Activated T-cell treated with anti-CD3 and anti-CD28 coated beads, Interleukin-2, amount 50 U/mL, for 4 hours (primary cell): ENCODE measurements around the gene ZNF654. TPM values are rescaled to one million over a fixed set of nuclear protein-coding genes. Genes with fewer than 3 reads are reported as not detected.

Source experiments
- ATAC-seq, 2 donors: fragments of 200-7000 bp; cut with Tn5 transposase; one replicate each; pipeline ENCODE4 v1.10.0; 2021
- DNase-seq: peaks from one replicate; pipeline ENCODE4 v3.0.0-alpha.2; 2020
- H3K27me3 Mint-ChIP-seq: one replicate; pipeline ENCODE4 v1.8.0; 2021; ENCODE audit warnings: low read depth, mixed read lengths
- H3K36me3 Mint-ChIP-seq: one replicate; pipeline ENCODE4 v1.8.0; 2022; ENCODE audit warnings: mixed read lengths; ENCODE audit not compliant: insufficient read depth
- H3K4me1 Mint-ChIP-seq: one replicate; pipeline ENCODE4 v1.8.0; 2021; ENCODE audit warnings: low read depth, mixed read lengths
- H3K4me3 Mint-ChIP-seq: one replicate; pipeline ENCODE4 v1.8.0; 2021; ENCODE audit warnings: mild to moderate bottlenecking, moderate library complexity, mixed read lengths
- H3K9me3 Mint-ChIP-seq: one replicate; pipeline ENCODE4 v1.8.0; 2021; ENCODE audit warnings: mixed read lengths
- total RNA-seq, 3 donors: library from RNA; stranded (reverse); gene quantifications; one replicate each; pipeline ENCODE4 v1.2.1, GENCODE V29; 2021

Gene ZNF654
- total RNA-seq, 3 donors from 2014 or later, result 8.0 to 9.2 (median 8.1) TPM

DNA sequence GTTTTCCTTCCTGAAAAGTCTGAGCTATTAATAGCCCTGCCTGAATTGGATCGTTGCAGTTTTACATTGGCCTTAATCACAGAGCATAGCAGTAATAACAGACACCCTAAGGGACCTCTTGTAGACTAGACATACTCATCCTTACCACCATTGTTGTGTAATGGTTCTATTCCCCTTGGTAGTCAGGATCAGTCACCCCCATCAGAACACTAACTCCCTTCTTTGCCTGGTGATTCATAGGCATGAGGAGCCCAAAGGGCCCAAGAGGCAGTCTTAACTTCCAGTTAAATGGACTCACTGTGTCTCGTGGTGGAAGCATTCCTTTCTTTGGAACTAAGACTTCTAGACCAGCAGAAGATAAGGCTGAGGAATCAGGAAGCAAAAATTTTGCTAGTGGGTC is 20.5 kb upstream of the ZNF654 start:
- Mint-ChIP-seq H3K4me1 (peaks cover 4% of the 10 kb centered on the region), H3K36me3 (no peaks in the 10 kb centered on the region), H3K9me3 (no peaks in the 10 kb centered on the region), H3K4me3 (no peak overlapping the region), H3K27me3 (peaks cover 3% of the 10 kb centered on the region)
- no peak for DNase-seq
- no peak for ATAC-seq

DNA sequence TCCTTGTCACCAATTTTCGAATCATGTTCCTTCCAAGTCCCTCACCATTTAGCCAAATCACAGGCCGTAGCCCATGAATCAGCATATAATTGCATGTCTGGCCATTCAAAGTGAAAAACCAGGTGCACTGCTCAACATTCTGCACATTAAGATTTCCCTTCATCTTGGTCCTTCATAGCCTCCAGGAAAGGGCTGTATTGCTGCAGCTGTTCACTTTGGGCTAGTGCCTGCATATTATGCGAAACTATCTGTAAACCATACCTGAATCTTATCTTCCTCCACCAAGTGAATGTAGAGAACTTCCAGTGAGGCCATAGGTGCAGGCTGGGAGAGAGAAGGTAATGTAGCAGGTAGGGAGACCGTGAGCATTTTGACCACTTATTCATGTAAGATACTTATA is 18.5 kb upstream of the ZNF654 start:
- H3K4me1 Mint-ChIP-seq, result peaks cover 6% of the 10 kb centered on the region
- no peaks in the 10 kb centered on the region for H3K9me3 Mint-ChIP-seq
- ATAC-seq (no peak), DNase-seq (no peak)
- no peak overlapping the region for H3K4me3 Mint-ChIP-seq
- no peaks in the 10 kb centered on the region for H3K36me3 Mint-ChIP-seq
- peaks cover 3% of the 10 kb centered on the region for H3K27me3 Mint-ChIP-seq

DNA sequence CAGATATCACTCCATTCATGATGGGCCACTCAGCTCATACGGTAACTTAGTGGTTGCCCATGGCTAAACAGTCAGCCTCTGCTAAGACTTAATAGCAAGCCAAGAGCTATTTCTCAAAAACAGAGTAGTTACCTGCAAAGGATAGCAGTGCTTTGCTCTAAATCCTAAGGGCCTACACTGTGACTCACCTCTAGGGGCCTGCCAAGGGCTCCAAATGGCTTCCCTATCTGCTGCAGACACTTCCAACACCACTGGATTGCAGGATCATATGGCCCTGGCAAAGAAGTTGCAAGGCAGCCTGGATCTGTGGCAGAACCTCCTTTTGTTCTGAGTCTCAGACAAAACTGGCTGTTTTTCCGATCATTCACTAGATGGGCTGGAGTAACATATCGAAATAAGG is 18.1 kb upstream of the ZNF654 start:
- DNase-seq (no peak), ATAC-seq (no peak)
- no peaks in the 10 kb centered on the region for H3K9me3 Mint-ChIP-seq
- H3K36me3 Mint-ChIP-seq, result no peaks in the 10 kb centered on the region
- H3K27me3 Mint-ChIP-seq, result peaks cover 3% of the 10 kb centered on the region
- no peak overlapping the region for H3K4me3 Mint-ChIP-seq
- H3K4me1 Mint-ChIP-seq, result peaks cover 6% of the 10 kb centered on the region

DNA sequence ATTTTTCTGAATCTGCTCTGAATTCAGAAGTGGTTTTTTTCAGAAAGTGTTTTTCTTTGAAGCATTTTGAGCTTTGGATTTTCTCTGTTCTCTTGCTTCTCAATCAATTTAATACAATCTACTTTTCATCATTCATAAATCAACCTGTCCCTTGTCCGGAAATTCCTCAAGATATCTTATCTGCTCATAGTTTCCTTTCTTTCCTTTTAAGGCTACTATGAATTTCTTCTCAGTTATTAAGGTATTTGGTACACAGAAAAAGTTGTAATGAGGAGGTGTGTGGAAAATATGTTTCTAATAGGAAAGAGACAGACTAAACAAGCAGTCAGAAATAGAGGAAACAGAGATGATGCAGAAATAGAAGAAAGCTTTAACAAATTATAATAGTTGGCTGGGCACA is 14.6 kb upstream of the ZNF654 start:
- H3K27me3 Mint-ChIP-seq, result no peaks in the 10 kb centered on the region
- no peaks in the 10 kb centered on the region for H3K9me3 Mint-ChIP-seq
- H3K36me3 Mint-ChIP-seq, result no peaks in the 10 kb centered on the region
- H3K4me3 Mint-ChIP-seq, result no peak overlapping the region
- DNase-seq (no peak), ATAC-seq (no peak)
- peaks cover 13% of the 10 kb centered on the region for H3K4me1 Mint-ChIP-seq

DNA sequence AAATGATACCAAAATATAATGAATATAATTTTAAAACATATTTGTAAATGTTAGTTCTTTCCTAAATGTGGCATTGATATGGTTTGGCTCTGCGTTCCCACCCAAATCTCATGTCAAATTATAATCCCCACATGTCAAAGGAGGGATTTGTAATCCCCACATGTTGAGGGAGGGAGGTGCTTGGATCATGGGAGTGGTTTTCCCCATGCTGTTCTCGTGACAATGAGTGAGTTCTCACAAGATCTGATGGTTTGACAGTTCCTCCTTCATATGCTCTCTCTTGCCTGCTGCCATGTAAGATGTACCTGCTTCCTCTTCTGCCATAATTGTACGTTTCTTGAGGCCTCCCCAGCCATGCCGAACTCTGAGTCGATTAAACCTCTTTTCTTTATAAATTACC is 12.3 kb upstream of the ZNF654 start:
- H3K36me3 Mint-ChIP-seq, result no peaks in the 10 kb centered on the region
- H3K4me3 Mint-ChIP-seq, result no peak overlapping the region
- H3K9me3 Mint-ChIP-seq, result no peaks in the 10 kb centered on the region
- ATAC-seq (no peak), DNase-seq (no peak)
- no peaks in the 10 kb centered on the region for H3K27me3 Mint-ChIP-seq
- peaks cover 17% of the 10 kb centered on the region for H3K4me1 Mint-ChIP-seq

DNA sequence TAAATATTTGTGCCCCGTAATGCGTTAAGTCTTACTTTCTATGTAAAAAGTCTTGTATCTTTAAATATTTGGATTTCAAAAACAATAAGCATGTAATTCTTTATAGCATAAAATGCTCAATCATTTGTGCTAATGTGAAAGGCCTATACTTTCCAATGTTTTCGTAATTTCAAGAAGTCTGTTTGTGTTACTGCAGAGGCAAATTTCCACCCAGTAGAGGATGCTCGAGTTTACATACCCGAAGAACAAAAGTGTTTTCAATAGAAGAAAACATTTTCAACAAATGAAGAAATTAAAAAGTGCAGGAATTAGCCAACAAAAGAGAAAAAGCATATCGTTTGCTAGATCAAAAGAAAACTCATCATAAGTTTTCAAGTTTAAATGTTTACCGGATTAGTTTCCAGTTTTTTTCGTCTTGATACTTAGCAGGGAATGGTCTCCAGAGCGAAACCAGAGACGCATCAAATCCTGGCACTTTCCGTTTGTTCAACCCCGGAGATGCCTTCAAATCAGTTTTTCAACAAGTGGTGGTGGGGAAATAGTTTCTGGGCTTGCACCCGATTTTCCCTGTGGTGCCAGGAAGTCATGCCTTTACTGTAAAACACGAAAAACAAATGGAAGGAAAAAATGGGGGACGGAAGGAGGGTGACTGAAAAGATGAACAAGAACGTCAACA is 1.3 kb upstream of the ZNF654 start:
- Mint-ChIP-seq H3K36me3 (peaks cover 23% of the 10 kb centered on the region), H3K27me3 (no peaks in the 10 kb centered on the region)
- ATAC-seq, result no peak

DNA sequence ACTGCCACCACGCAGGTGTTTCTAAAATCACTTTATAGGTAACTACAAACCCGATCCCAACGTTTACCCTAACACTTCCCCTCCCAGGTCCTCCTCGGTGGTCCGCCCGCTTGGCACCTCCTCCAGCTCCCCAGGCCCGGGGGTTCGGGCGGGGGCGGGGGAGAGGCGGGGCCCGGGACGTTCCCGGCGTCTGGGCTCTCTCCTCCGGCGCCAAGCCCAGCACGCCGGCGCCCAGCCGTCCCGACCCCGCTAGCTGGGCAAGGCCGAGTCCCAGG is 812 bp upstream of the ZNF654 start:
- peak in 1 of 2 donors; percentile 22 for ATAC-seq
- Mint-ChIP-seq H3K9me3 (no peaks in the 10 kb centered on the region), H3K4me1 (peaks cover 59% of the 10 kb centered on the region), H3K27me3 (no peaks in the 10 kb centered on the region), H3K36me3 (peaks cover 23% of the 10 kb centered on the region), H3K4me3 (peak overlapping the region; percentile 98)
- DNase-seq, result no peak

More for the DNA sequence above, 1.3 kb upstream of the ZNF654 start:
- Mint-ChIP-seq H3K4me3 (peak overlapping the region; percentile 98), H3K4me1 (peaks cover 55% of the 10 kb centered on the region), H3K9me3 (no peaks in the 10 kb centered on the region)
- DNase-seq, result no peak

DNA sequence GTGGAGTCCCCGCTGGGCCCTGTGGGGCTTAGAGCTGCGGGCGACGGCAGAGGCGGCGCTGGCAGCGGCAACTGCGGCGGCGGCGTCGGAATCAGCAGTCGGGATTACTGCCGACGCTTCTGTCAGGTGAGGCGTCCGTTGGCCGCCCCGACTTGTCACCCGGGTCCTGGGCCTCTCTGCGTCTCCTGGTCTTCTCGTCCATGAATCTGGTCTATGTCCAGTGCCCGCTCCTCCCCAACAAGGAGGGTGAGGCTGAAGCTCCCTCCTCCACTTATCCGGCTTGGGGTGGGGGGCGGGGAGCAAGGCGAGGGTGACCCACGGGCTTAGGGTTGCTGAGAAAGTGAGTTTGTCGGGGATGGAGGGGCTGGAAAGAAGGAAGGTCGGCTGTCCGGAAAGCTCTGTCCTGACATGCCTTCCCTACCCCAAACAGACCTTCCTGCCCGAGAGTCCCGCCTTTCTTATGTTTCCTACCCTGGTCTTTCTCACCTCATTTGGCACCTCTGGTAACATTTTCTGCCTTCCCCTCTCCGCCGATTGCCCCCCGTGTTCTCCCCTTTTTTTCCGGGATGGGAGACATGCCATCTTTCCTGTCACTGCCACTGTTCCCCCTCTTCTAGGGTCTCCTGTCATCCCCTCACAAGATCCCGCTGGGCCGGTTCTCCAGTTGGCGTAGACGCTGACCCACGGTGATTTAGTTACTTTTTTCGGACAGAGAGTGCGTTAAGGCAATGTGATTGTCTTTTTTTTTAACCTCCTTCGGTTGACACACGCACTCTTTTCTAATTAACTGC is 520 bp downstream of the ZNF654 start:
- H3K36me3 Mint-ChIP-seq, result peaks cover 18% of the 10 kb centered on the region
- H3K9me3 Mint-ChIP-seq, result no peaks in the 10 kb centered on the region
- DNase-seq (no peak), ATAC-seq (peak; percentile 7 to 9)
- no peaks in the 10 kb centered on the region for H3K27me3 Mint-ChIP-seq
- peaks cover 61% of the 10 kb centered on the region for H3K4me1 Mint-ChIP-seq
- peak overlapping the region; percentile 98 for H3K4me3 Mint-ChIP-seq

DNA sequence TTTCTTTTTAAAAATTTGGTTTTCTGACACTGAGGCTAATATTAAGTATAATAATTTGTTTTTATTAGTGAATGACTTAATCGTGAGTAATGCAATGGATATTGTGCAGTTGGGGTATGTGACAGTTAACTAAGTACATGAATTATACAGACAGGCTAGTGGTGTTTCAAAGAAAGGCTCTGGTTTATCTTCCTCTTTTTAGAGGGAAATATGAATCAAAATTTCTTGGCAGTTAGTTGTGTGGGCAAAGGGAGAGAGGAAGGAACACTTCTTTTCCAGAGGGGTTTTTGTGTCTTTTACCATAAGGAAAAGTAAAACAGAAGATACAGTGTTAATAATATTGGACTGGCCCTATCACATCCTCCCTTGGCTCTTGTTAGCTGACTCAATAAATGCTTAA is 2.7 kb downstream of the ZNF654 start:
- no peaks in the 10 kb centered on the region for H3K27me3 Mint-ChIP-seq
- DNase-seq (no peak), ATAC-seq (no peak)
- H3K36me3 Mint-ChIP-seq, result peaks cover 6% of the 10 kb centered on the region
- H3K4me1 Mint-ChIP-seq, result peaks cover 52% of the 10 kb centered on the region
- H3K4me3 Mint-ChIP-seq, result peak overlapping the region; percentile 19
- H3K9me3 Mint-ChIP-seq, result no peaks in the 10 kb centered on the region

DNA sequence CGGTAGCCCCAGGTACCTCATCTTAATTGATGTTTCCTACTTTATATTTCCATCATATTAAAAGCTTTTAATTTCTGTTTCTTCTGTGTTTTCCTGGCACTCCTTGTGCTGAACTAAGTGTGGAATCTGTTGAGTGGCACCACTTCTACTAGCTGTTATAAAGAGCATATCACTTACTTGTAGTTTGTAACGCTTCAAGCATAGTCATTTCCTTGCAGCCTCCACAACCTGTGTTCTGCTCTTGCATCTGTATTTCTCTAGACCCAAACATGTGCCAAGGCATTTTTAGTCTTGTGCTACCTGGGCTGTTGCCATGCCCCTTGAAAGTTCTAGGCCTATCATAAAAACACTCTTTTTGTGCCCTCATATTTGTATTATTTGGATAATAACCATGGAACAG is 16.0 kb downstream of the ZNF654 start:
- Mint-ChIP-seq H3K4me3 (no peak overlapping the region), H3K27me3 (no peaks in the 10 kb centered on the region), H3K9me3 (peaks cover 4% of the 10 kb centered on the region), H3K36me3 (peaks cover 10% of the 10 kb centered on the region), H3K4me1 (peaks cover 53% of the 10 kb centered on the region)
- no peak for DNase-seq
- ATAC-seq, result no peak

DNA sequence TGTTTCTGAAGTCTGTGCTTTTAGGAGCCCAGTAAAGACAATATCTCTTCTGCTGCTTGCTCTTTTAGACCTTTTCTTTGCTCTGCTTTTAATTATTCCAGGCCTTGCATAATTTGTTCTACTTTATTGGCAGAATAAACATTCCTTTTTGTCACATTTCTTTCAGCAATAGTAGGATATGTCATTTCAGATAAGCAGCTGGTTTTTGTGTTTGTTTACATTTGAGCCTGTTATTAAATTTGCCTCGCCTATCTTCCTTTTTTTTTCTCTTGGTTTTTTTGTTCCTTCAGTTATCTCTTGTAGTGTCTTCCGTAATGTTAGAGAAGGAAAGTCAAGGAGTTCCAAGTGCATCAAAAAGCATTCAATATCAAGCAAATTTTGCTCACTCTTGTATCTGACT is 16.4 kb downstream of the ZNF654 start:
- DNase-seq, result no peak
- no peak overlapping the region for H3K4me3 Mint-ChIP-seq
- H3K27me3 Mint-ChIP-seq, result no peaks in the 10 kb centered on the region
- ATAC-seq, result no peak
- H3K4me1 Mint-ChIP-seq, result peaks cover 55% of the 10 kb centered on the region
- peaks cover 4% of the 10 kb centered on the region for H3K9me3 Mint-ChIP-seq
- peaks cover 10% of the 10 kb centered on the region for H3K36me3 Mint-ChIP-seq

DNA sequence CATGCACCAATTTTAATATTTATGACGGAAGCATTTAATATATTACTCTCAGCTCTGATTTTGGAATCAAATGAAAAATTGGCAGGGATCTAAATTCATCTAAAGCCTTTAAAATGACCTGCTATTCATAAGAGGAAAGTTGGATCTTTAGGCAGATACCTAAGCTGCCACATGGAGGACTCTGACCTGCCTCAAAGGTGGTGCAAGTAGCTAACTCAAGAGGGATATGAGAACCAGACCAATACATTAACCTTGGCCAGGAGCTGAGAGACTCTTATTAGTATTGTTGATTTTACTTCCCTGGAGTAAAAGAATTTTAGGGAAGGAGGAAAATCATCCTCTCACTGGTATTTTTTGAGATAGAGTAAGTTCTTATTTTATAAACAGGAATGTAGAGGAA is 17.7 kb downstream of the ZNF654 start:
- Mint-ChIP-seq H3K9me3 (peaks cover 2% of the 10 kb centered on the region), H3K27me3 (no peaks in the 10 kb centered on the region)

DNA sequence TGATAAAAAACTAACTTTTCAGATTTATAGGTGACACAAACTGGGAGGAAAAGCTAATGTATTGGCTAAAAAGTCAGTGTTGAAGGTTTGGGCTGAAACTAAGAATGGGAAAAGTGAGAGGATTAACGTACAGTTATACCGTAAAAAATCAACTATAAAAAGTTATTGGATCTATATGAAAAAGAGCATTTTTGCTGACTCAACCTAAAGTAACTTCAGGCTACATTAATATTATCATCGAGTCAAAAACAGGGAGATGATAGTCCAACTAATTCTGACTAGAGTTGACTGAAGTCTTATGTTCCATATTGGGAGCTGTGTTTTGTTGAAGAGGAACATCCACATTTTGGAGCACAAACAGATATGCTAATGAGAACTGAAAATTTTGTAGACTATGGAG is 19.9 kb downstream of the ZNF654 start:
- Mint-ChIP-seq H3K4me3 (no peak overlapping the region), H3K36me3 (peaks cover 11% of the 10 kb centered on the region), H3K4me1 (peaks cover 51% of the 10 kb centered on the region), H3K9me3 (no peaks in the 10 kb centered on the region), H3K27me3 (no peaks in the 10 kb centered on the region)
- DNase-seq, result no peak
- ATAC-seq, result no peak

More for the DNA sequence above, 17.7 kb downstream of the ZNF654 start:
- no peak overlapping the region for H3K4me3 Mint-ChIP-seq
- peaks cover 12% of the 10 kb centered on the region for H3K36me3 Mint-ChIP-seq
- ATAC-seq, result no peak
- no peak for DNase-seq
- H3K4me1 Mint-ChIP-seq, result peaks cover 56% of the 10 kb centered on the region

DNA sequence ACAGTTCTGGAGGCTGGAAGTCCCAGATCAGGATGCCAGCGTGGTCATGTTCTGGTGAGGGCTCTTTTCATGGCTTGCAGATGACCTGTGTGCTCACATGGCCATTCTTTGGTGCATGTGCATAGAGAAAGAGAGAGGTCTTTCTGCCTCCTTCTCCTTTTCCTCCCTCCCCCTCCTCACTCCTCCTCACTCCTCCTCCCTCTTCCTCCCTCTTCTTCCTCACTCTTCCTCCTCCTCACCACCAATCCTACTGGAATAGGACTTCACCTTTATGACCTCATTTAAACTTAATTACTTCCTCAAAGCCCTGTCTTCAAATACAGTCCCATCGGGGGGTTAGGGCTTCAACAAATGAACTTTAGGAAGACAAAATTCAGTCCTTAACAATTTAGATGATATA is 23.8 kb downstream of the ZNF654 start:
- no peak overlapping the region for H3K4me3 Mint-ChIP-seq
- H3K36me3 Mint-ChIP-seq, result peaks cover 11% of the 10 kb centered on the region
- ATAC-seq (no peak), DNase-seq (no peak)
- H3K27me3 Mint-ChIP-seq, result no peaks in the 10 kb centered on the region
- H3K9me3 Mint-ChIP-seq, result no peaks in the 10 kb centered on the region
- peaks cover 35% of the 10 kb centered on the region for H3K4me1 Mint-ChIP-seq

DNA sequence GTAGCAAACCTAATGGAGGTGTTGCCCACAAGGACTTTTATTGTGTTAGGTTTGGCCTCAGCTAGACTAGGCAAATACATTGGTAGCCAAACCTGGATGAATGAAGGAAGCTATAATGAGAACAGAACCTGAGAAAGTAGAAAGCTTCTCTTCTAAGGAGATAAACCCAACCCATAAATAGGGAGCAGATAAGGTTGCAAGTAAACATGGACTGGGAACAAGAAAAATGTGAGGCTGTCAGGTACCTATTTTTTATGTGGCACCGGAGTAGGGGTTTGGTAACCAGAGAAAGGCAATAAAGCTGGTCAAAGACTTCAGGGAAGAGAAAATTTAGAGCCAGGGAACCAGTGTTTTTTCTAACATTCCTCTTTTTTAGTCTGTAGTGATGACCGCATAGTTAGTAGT is 25.0 kb downstream of the ZNF654 start:
- ATAC-seq (no peak), DNase-seq (no peak)
- H3K9me3 Mint-ChIP-seq, result no peaks in the 10 kb centered on the region
- H3K4me1 Mint-ChIP-seq, result peaks cover 23% of the 10 kb centered on the region
- no peak overlapping the region for H3K4me3 Mint-ChIP-seq
- H3K27me3 Mint-ChIP-seq, result no peaks in the 10 kb centered on the region
- H3K36me3 Mint-ChIP-seq, result peaks cover 13% of the 10 kb centered on the region
